ENCODE results near the gene ASPHD2. TPM values are rescaled to one million over a fixed set of nuclear protein-coding genes. Genes with fewer than 3 reads are reported as not detected.

The ASPHD2 gene
- polyA plus RNA-seq, 1 of the 3 experiments (the other 2 are of a cell fraction) = 2.2 TPM

DNA sequence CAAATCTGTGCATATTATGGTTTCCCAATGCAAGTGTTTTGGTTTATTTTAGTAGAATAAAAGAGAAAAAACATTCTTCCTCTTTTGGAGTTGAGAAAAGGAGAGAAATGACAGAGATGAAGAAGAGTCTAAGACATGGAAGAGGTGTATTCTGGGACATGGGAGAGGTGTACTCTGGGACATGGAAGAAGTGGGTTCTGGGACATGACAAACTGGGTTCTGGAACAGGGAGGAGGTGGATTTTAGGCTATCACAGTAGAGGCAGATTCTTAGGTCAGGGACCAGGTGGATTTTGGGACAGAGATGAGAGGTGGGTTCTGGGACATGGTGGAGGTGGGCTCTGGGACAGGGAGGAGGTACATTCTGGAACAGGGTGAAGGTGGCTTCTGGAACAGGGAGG is 2.1 kb upstream of the ASPHD2 start:
- Histone ChIP-seq H3K36me3 (replicated peaks in 1 of 2; ENCODE audit: control insufficient read depth in 1 of 2, insufficient read depth in 2 of 2, low read length in 1 of 2) (no peaks in the 10 kb centered on the region), H3K9ac (no peak overlapping the region), H4K20me1 (ENCODE audit: insufficient read depth) (no peaks in the 10 kb centered on the region), H3K9me3 (no peaks in the 10 kb centered on the region), H3K27ac (ENCODE audit: low read depth in 2 of 2, low read length in 1 of 2) (no peak overlapping the region), H2AFZ (ENCODE audit: low read depth) (no peak overlapping the region), H3F3A (replicated peaks; ENCODE audit: insufficient read depth) (peaks cover 7% of the 10 kb centered on the region), H3K9me2 (no peaks in the 10 kb centered on the region), H3K27me3 (ENCODE audit: insufficient read depth) (no peaks in the 10 kb centered on the region; the same call in 1 of the 2 replicates), H3K4me1 (ENCODE audit: control insufficient read depth in 1 of 2, insufficient read depth in 2 of 2, low read depth in 1 of 2, low read length in 1 of 2) (peaks cover 0 to 13% of the 10 kb centered on the region in 2 experiments; a peak in 1 of 4 replicates), H3K4me3 (ENCODE audit: low read depth in 2 of 2, low read length in 1 of 2) (no peak overlapping the region), H3K4me2 (no peak overlapping the region), H3K79me2 (ENCODE audit: insufficient read depth) (no peaks in the 10 kb centered on the region)
- CTCF ChIA-PET = no interaction called here
- POLR2A ChIA-PET = no interaction called here
- no peak for TF ChIP-seq YY1 (IDR thresholded peaks at IDR 0.05; ENCODE audit: low read depth)
- TF ChIP-seq, protein P1, sequence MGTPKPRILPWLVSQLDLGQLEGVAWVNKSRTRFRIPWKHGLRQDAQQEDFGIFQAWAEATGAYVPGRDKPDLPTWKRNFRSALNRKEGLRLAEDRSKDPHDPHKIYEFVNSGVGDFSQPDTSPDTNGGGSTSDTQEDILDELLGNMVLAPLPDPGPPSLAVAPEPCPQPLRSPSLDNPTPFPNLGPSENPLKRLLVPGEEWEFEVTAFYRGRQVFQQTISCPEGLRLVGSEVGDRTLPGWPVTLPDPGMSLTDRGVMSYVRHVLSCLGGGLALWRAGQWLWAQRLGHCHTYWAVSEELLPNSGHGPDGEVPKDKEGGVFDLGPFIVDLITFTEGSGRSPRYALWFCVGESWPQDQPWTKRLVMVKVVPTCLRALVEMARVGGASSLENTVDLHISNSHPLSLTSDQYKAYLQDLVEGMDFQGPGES (IDR thresholded peaks at IDR 0.05; ENCODE audit: low read depth, low read length) = no peak
- TF ChIP-seq, protein P2, sequence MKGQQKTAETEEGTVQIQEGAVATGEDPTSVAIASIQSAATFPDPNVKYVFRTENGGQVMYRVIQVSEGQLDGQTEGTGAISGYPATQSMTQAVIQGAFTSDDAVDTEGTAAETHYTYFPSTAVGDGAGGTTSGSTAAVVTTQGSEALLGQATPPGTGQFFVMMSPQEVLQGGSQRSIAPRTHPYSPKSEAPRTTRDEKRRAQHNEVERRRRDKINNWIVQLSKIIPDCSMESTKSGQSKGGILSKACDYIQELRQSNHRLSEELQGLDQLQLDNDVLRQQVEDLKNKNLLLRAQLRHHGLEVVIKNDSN (IDR thresholded peaks at IDR 0.05; ENCODE audit: borderline replicate concordance, low read depth) = no peak
- TF ChIP-seq GATA2 (CRISPR knock-in tag; IDR thresholded peaks at IDR 0.05) = no peak
- TF ChIP-seq RCOR1 (IDR thresholded peaks at IDR 0.05; ENCODE audit: low read length) = no peak
- TF ChIP-seq, protein P3, sequence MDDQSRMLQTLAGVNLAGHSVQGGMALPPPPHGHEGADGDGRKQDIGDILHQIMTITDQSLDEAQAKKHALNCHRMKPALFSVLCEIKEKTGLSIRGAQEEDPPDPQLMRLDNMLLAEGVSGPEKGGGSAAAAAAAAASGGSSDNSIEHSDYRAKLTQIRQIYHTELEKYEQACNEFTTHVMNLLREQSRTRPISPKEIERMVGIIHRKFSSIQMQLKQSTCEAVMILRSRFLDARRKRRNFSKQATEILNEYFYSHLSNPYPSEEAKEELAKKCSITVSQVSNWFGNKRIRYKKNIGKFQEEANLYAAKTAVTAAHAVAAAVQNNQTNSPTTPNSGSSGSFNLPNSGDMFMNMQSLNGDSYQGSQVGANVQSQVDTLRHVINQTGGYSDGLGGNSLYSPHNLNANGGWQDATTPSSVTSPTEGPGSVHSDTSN (IDR thresholded peaks at IDR 0.05) = no peak
- TF ChIP-seq JUND (IDR thresholded peaks at IDR 0.05) = no peak
- TF ChIP-seq RFX5 (IDR thresholded peaks at IDR 0.05; ENCODE audit: low read length) = no peak
- no peak for TF ChIP-seq FOSL2 (IDR thresholded peaks at IDR 0.05; ENCODE audit: borderline replicate concordance, low read depth)
- TF ChIP-seq, protein P4, sequence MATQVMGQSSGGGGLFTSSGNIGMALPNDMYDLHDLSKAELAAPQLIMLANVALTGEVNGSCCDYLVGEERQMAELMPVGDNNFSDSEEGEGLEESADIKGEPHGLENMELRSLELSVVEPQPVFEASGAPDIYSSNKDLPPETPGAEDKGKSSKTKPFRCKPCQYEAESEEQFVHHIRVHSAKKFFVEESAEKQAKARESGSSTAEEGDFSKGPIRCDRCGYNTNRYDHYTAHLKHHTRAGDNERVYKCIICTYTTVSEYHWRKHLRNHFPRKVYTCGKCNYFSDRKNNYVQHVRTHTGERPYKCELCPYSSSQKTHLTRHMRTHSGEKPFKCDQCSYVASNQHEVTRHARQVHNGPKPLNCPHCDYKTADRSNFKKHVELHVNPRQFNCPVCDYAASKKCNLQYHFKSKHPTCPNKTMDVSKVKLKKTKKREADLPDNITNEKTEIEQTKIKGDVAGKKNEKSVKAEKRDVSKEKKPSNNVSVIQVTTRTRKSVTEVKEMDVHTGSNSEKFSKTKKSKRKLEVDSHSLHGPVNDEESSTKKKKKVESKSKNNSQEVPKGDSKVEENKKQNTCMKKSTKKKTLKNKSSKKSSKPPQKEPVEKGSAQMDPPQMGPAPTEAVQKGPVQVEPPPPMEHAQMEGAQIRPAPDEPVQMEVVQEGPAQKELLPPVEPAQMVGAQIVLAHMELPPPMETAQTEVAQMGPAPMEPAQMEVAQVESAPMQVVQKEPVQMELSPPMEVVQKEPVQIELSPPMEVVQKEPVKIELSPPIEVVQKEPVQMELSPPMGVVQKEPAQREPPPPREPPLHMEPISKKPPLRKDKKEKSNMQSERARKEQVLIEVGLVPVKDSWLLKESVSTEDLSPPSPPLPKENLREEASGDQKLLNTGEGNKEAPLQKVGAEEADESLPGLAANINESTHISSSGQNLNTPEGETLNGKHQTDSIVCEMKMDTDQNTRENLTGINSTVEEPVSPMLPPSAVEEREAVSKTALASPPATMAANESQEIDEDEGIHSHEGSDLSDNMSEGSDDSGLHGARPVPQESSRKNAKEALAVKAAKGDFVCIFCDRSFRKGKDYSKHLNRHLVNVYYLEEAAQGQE (IDR thresholded peaks at IDR 0.05; ENCODE audit: low read depth, low read length) = no peak
- TF ChIP-seq, protein P5, sequence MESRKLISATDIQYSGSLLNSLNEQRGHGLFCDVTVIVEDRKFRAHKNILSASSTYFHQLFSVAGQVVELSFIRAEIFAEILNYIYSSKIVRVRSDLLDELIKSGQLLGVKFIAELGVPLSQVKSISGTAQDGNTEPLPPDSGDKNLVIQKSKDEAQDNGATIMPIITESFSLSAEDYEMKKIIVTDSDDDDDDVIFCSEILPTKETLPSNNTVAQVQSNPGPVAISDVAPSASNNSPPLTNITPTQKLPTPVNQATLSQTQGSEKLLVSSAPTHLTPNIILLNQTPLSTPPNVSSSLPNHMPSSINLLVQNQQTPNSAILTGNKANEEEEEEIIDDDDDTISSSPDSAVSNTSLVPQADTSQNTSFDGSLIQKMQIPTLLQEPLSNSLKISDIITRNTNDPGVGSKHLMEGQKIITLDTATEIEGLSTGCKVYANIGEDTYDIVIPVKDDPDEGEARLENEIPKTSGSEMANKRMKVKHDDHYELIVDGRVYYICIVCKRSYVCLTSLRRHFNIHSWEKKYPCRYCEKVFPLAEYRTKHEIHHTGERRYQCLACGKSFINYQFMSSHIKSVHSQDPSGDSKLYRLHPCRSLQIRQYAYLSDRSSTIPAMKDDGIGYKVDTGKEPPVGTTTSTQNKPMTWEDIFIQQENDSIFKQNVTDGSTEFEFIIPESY (IDR thresholded peaks at IDR 0.05; ENCODE audit: borderline replicate concordance, low read depth) = no peak
- DNase-seq = no peak

Measured in SK-N-SH (cell line).